ENCODE data around the gene EIF3K. TPM values are rescaled to one million over a fixed set of nuclear protein-coding genes. Genes with fewer than 3 reads are reported as not detected.

Gene EIF3K
- total RNA-seq, 1 experiment from 2014 or later = 375 TPM

DNA sequence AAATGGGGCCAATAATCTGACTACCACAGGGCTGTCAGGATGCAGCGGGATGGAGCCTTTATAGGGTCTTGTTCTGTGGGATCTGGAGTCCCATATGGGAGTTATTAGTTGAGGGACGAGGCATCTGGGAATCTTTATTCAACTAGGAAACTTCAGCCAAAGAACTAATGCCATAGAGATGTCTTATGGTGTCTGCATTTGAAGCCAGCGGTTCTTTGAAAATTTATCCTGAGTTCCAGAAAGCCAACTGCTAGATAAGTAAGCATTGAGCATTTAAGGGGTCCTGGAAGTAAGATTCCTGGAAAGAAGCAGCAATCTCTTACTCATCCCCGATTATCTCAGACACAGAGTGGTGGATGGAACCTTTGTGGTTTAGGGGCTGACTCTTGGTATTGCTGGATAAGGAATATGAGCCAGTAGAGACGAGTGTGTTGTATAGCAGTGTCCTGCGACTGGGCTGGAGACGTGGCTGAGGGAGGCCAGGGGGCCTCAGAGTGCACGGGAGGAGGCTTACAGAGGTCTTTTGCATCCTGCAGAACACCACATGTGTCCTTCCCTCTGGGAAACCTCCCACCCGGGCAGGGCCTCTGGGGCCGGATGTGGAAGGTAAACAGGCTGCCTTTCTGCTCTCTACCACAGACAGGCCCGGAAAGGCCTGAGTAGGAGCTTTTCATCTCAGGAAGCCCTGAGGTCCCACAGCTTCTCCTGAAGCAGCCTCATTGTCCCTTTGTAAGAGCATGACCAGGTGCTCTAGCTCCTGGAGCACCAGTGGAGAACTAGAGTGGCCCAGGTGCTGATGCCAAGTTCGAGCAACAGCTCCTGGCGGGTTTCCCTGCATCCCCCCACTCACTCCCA, 57.3 kb downstream of the EIF3K start:
- H3K4me3 Mint-ChIP-seq (ENCODE audit: unreplicated experiment) = no peak overlapping the region
- intact Hi-C loops (cut with micrococcal nuclease) = no loop called here
- POLR2A ChIA-PET = interaction anchor here (0.6 to 0.7 kb wide), 2 partner anchors 17 to 27 kb away, joined by 4 read pairs; no protein-coding TSS in a partner anchor

DNA sequence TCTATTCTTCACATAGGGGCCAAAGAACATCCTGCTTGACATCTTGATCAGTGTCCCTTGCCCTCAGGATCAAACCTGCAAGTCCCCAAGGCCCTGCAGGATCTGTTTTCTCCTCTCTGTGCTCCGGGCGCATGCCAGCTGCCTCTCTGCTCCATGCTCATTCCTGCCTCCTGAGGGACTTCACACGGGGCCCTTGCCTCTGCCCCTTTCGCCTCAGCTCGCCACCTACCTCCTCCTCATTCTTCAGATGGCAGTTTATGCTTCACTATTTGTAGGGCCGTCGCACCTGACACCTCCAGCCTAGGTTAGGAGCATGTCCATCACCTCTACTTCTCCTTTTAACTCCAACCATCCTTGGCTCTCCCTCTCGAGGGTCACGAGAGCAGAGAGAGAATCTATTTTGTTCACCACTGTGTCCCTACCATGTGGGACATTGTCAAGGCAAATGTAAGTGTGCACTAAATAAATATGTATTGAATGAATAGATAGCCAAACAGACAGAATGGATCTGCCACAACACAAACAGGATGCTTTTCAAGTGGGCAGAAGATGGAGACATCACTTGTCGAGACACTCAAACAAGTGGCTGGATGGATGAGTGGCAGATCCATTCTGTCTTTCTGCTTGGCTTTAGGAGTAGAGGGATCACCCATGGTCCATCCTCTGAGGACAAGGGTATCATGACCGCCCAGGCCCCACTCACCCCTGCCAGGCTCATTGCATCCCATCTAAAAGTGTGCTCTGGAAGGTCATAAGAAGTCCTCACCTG, 58.1 kb downstream of the EIF3K start:
- Mint-ChIP-seq H3K27ac (ENCODE audit: low read depth, unreplicated experiment) (peak overlapping the region; percentile 81), H3K4me1 (ENCODE audit: insufficient read depth, unreplicated experiment) (peaks cover 46% of the 10 kb centered on the region), H3K4me3 (ENCODE audit: unreplicated experiment) (no peak overlapping the region), H3K9me3 (ENCODE audit: unreplicated experiment) (no peaks in the 10 kb centered on the region), H3K27me3 (ENCODE audit: insufficient read depth, unreplicated experiment) (no peaks in the 10 kb centered on the region), H3K36me3 (ENCODE audit: insufficient read depth, unreplicated experiment) (peaks cover 77% of the 10 kb centered on the region)
- no TSS peak for BruUV-seq (replicated peaks)
- TF ChIP-seq CTCF (IDR thresholded peaks at IDR 0.05; ENCODE audit: unreplicated experiment) = no peak
- ChIA-PET POLR2A (interaction anchor here (0.6 to 1.4 kb wide), 3 partner anchors 18 to 28 kb away, joined by 4 to 12 read pairs (median 4); no protein-coding TSS in a partner anchor), CTCF (no interaction called here)
- no peak for DNase-seq (ENCODE audit: unreplicated experiment)
- intact Hi-C loops (cut with micrococcal nuclease) = no loop called here

More for the DNA sequence above, 57.3 kb downstream of the EIF3K start:
- Mint-ChIP-seq H3K9me3 (ENCODE audit: unreplicated experiment) (no peaks in the 10 kb centered on the region), H3K27me3 (ENCODE audit: insufficient read depth, unreplicated experiment) (no peaks in the 10 kb centered on the region), H3K4me1 (ENCODE audit: insufficient read depth, unreplicated experiment) (peaks cover 42% of the 10 kb centered on the region), H3K36me3 (ENCODE audit: insufficient read depth, unreplicated experiment) (peaks cover 72% of the 10 kb centered on the region), H3K27ac (ENCODE audit: low read depth, unreplicated experiment) (peak overlapping the region; percentile 81)
- no TSS peak for BruUV-seq (replicated peaks)
- DNase-seq (ENCODE audit: unreplicated experiment) = no peak
- CTCF ChIA-PET = no interaction called here
- no peak for TF ChIP-seq CTCF (IDR thresholded peaks at IDR 0.05; ENCODE audit: unreplicated experiment)

DNA sequence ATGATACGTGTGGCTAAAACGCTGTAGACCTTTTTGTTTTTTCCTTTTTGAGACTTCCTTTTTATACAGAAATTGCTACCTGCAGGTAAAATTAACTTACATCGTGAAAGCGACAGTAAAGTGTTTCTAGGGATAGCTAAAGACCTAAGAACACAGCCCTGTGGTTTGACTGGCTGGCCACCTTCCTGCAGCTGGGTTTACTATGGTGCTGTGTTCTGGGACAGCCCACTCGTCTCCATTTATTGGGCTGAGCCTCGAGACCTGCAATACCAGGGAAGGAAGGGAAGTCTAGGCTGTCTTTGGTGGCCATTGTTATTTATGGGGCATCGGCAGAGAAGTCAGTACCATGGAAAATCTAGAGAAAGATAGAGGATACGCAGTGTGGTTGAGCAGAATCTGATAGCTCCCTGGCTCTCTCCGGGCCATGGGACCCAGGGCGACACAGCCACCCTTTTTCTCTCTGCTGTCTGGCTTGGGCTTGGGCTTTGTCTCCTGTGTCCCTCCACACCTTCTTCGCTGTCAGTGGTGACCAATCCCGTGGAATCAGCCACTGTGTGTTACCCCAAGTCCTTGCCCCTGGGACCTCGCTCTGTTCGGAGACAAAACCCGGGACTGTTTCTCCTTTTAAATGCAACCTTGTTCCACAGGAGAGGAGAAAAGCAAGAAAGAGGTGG, 59.4 kb downstream of the EIF3K start:
- H3K4me3 Mint-ChIP-seq (ENCODE audit: unreplicated experiment) = no peak overlapping the region
- peaks cover 75% of the 10 kb centered on the region for H3K36me3 Mint-ChIP-seq (ENCODE audit: insufficient read depth, unreplicated experiment)
- no peak for DNase-seq (ENCODE audit: unreplicated experiment)
- BruUV-seq (replicated peaks) = no TSS peak
- no peak for TF ChIP-seq CTCF (IDR thresholded peaks at IDR 0.05; ENCODE audit: unreplicated experiment)
- H3K27me3 Mint-ChIP-seq (ENCODE audit: insufficient read depth, unreplicated experiment) = no peaks in the 10 kb centered on the region
- CTCF ChIA-PET = interaction anchor here (0.6 to 1.3 kb wide), 3 partner anchors 14 to 276 kb away, joined by 3 to 4 read pairs (median 3); partner anchors contain the start of gene FAM98C
- H3K9me3 Mint-ChIP-seq (ENCODE audit: unreplicated experiment) = no peaks in the 10 kb centered on the region
- peak overlapping the region; percentile 60 for H3K27ac Mint-ChIP-seq (ENCODE audit: low read depth, unreplicated experiment)
- POLR2A ChIA-PET = interaction anchor here (0.7 to 1.4 kb wide), 2 partner anchors 20 to 31 kb away, joined by 4 to 12 read pairs; partner anchors contain the start of gene ACTN4
- intact Hi-C loops (cut with micrococcal nuclease) = no loop called here
- peaks cover 57% of the 10 kb centered on the region for H3K4me1 Mint-ChIP-seq (ENCODE audit: insufficient read depth, unreplicated experiment)

All from MCF 10A (cell line).